Mammary epithelial cell (primary cell): ENCODE measurements around the gene SLC49A4.

Source experiments
- CTCF ChIP-seq, 2 donors: IDR thresholded peaks in 1 of 2; conservative IDR thresholded peaks in 1 of 2; 2 replicates each; pipeline ENCODE4 v1.5.1; 2011 to 2012; ENCODE audit warnings: inconsistent platforms in 2 of 2, low read length in 2 of 2, mild to moderate bottlenecking in 2 of 2, control low read depth in 1 of 2, low read depth in 1 of 2; ENCODE audit not compliant: insufficient read depth in 1 of 2; ENCODE audit errors: extremely low read depth in 1 of 2
- EZH2 ChIP-seq: IDR thresholded peaks from 2 replicates; pipeline ENCODE4 v1.6.1; 2012; ENCODE audit warnings: low read length, inconsistent platforms, borderline replicate concordance

GRCh38 chr3:122766430-122766829, 28.4 kb upstream of the SLC49A4 start:
- TF ChIP-seq CTCF (conservative IDR thresholded peaks at IDR 0.05 in 1 of 2, IDR thresholded peaks at IDR 0.05 in 1 of 2; ENCODE audit: extremely low read depth in 1 of 2, insufficient read depth in 1 of 2, low read depth in 1 of 2, low read length in 2 of 2) (no peak), EZH2 (no peak)
